K562 (cell line): ENCODE results near the gene NECAB3. TPM values are rescaled to one million over a fixed set of nuclear protein-coding genes. Genes with fewer than 3 reads are reported as not detected.

Experiments used
- C11orf30 ChIP-seq: fragments of 450-650 bp; IDR thresholded peaks from 2 replicates; pipeline ENCODE4 v1.6.1; 2016; ENCODE audit warnings: low read depth, mild to moderate bottlenecking
- EP300 ChIP-seq: IDR thresholded peaks from 2 replicates; pipeline ENCODE4 v1.6.1; 2012; ENCODE audit warnings: low read length, improper control_type of control experiment
- JUNB ChIP-seq: fragments of 450-650 bp; formaldehyde crosslinking; conservative IDR thresholded peaks from 2 replicates; pipeline ENCODE4 v1.4.0; 2020; ENCODE audit warnings: mild to moderate bottlenecking
- MAX ChIP-seq: sonication (generic); formaldehyde crosslinking; IDR thresholded peaks from 2 replicates; pipeline ENCODE4 v1.9.0; 2022; ENCODE audit warnings: mild to moderate bottlenecking, missing genetic modification reagents
- MGA ChIP-seq: fragments of 450-650 bp; IDR thresholded peaks from 2 replicates; pipeline ENCODE4 v1.6.1; 2016; ENCODE audit warnings: mild to moderate bottlenecking, moderate library complexity
- NFE2 ChIP-seq: IDR thresholded peaks from 2 replicates; pipeline ENCODE4 v1.6.1; 2014; ENCODE audit warnings: antibody characterized with exemption, low read depth
- PHB2 ChIP-seq: fragments of 450-650 bp; IDR thresholded peaks from 2 replicates; pipeline ENCODE4 v1.6.1; 2017; ENCODE audit warnings: low read depth
- PML ChIP-seq: IDR thresholded peaks from 2 replicates; pipeline ENCODE4 v1.6.1; 2012; ENCODE audit warnings: low read length, inconsistent platforms
- POLR3G ChIP-seq: IDR thresholded peaks from 2 replicates; pipeline ENCODE4 v1.6.1; 2011; ENCODE audit not compliant: insufficient read length, insufficient replicate concordance; ENCODE audit errors: extremely low read depth
- RNF2 ChIP-seq: sonication (generic); IDR thresholded peaks from 2 replicates; pipeline ENCODE4 v1.6.1; 2016
- TEAD1 ChIP-seq, 2 experiments: fragments of 450-650 bp in 1 of 2; sonication (generic) in 1 of 2; formaldehyde crosslinking; IDR thresholded peaks; 2 replicates each; pipeline versions ENCODE4 v1.4.0 to v1.8.0; 2020 to 2022; ENCODE audit warnings: mild to moderate bottlenecking in 2 of 2, missing genetic modification reagents in 1 of 2
- polyA plus RNA-seq, 8 experiments: library from polyadenylated mRNA; depleted of rRNA in 4 of 8; stranded (reverse) in 5 of 8; unstranded in 3 of 8; fragments of >200 nt; fragmentation: Nextera tagmentation in 2 of 8; fragmentation: Illumina TruSeq in 1 of 8; extraction: Ambion mirVana in 2 of 8; extraction: Trizol in 1 of 8; gene quantifications; 2 replicates each; pipeline versions ENCODE4 v1.2.1 to v1.2.3, GENCODE V29; 2011 to 2014; ENCODE audit warnings: inconsistent platforms in 1 of 8, missing spikeins in 1 of 8
- total RNA-seq, 7 experiments: library from RNA; depleted of rRNA in 6 of 7; stranded (reverse); fragments of >200 nt in 6 of 7; fragmentation: Illumina TruSeq in 2 of 7; extraction: Trizol in 2 of 7; gene quantifications; 2 replicates each; pipeline versions ENCODE4 v1.2.1 to v1.2.3, GENCODE V29; 2011 to 2021; ENCODE audit warnings: low replicate concordance in 1 of 7
- TF ChIP-seq, protein P1 (sequence below): IDR thresholded peaks from 2 replicates; pipeline ENCODE4 v1.6.1; 2016; ENCODE audit warnings: missing genetic modification characterization, missing compliant biosample characterization
- TF ChIP-seq, protein P2 (sequence below): fragments of 200-800 bp; sonication (Bioruptor generic); IDR thresholded peaks from 2 replicates; pipeline ENCODE4 v1.6.1; 2017; ENCODE audit warnings: missing genetic modification characterization, missing compliant biosample characterization

NECAB3 gene
- total and polyA plus RNA-seq, 9 of the 15 experiments (the other 6 are each of a cell fraction or from before 2014, with no cell fraction given) = 0.94 to 63.3 (median 31.5) TPM

- TF ChIP-seq MGA = no peak
- TF ChIP-seq RNF2 = peak; percentile 87
- peak; percentile 28 to 48; a peak in 1 of 4 replicates for TF ChIP-seq TEAD1 (CRISPR knock-in tag; IDR thresholded peaks at IDR 0.05)
- TF ChIP-seq NFE2 = peak; percentile 34; the same call in 1 of the 2 replicates
- no peak for TF ChIP-seq POLR3G
- no peak for TF ChIP-seq JUNB (CRISPR knock-in tag)
- TF ChIP-seq, protein P1, sequence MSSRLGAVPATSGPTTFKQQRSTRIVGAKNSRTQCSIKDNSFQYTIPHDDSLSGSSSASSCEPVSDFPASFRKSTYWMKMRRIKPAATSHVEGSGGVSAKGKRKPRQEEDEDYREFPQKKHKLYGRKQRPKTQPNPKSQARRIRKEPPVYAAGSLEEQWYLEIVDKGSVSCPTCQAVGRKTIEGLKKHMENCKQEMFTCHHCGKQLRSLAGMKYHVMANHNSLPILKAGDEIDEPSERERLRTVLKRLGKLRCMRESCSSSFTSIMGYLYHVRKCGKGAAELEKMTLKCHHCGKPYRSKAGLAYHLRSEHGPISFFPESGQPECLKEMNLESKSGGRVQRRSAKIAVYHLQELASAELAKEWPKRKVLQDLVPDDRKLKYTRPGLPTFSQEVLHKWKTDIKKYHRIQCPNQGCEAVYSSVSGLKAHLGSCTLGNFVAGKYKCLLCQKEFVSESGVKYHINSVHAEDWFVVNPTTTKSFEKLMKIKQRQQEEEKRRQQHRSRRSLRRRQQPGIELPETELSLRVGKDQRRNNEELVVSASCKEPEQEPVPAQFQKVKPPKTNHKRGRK (tag) = no peak
- peak; percentile 81 for TF ChIP-seq PML
- 0 out of 2 replicates have a peak, but pooled peaks have one; percentile 4 for TF ChIP-seq C11orf30
- TF ChIP-seq, protein P2, sequence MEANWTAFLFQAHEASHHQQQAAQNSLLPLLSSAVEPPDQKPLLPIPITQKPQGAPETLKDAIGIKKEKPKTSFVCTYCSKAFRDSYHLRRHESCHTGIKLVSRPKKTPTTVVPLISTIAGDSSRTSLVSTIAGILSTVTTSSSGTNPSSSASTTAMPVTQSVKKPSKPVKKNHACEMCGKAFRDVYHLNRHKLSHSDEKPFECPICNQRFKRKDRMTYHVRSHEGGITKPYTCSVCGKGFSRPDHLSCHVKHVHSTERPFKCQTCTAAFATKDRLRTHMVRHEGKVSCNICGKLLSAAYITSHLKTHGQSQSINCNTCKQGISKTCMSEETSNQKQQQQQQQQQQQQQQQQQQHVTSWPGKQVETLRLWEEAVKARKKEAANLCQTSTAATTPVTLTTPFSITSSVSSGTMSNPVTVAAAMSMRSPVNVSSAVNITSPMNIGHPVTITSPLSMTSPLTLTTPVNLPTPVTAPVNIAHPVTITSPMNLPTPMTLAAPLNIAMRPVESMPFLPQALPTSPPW (CRISPR knock-in tag) = peak; percentile 83
- no peak for TF ChIP-seq PHB2
- peak; percentile 55; the same call in 1 of the 2 replicates for TF ChIP-seq MAX (CRISPR knock-in tag)
- peak; percentile 90 for TF ChIP-seq EP300
These were observed 15.7 kb upstream of the NECAB3 start (continued) for GRCh38 chr20:33689973-33690372.
